HCT116 (cell line): ENCODE measurements around the gene SLMAP. TPM values are rescaled to one million over a fixed set of nuclear protein-coding genes. Genes with fewer than 3 reads are reported as not detected.

Experiments
- ATAC-seq: fragments of 200-7000 bp; cut with Tn5 transposase; 2 replicates; pipeline ENCODE4 v1.9.1; 2020; ENCODE audit warnings: mild to moderate bottlenecking, moderate library complexity
- BruUV-seq: library from RNA; stranded (reverse); fragments of 400-500 nt; replicated peaks from 2 replicates; lab custom pipeline; 2021; lab: Mats Ljungman, UMichigan
- CTCF ChIA-PET: fragments of 300-600 bp; sonication (Branson Sonifier 250); formaldehyde crosslinking; loops from one replicate; lab custom pipeline; 2021; ENCODE audit warnings: antibody characterized with exemption; lab: Charles Lee
- POLR2A ChIA-PET: fragments of 300-600, 350-600 bp; sonication (Branson Sonifier 250); formaldehyde crosslinking; loops from one replicate; lab custom pipeline; 2021; ENCODE audit warnings: antibody characterized with exemption; lab: Charles Lee
- RAD21 ChIA-PET, 2 experiments: fragments of 300-600 bp; sonication (Branson Sonifier 250); formaldehyde crosslinking; loops; one replicate each; lab custom pipeline; 2023; ENCODE audit warnings: low total read pairs in 2 of 2; ENCODE audit not compliant: uncharacterized antibody in 2 of 2, unreplicated experiment in 2 of 2, low non-redundant PET in 1 of 2; lab: Charles Lee
- DNase-seq: peaks from one replicate; pipeline ENCODE4 v3.0.0-alpha.2; 2010; ENCODE audit warnings: low read depth, low spot score
- H2AFZ ChIP-seq: fragments of 200-600 bp; shearing (Covaris generic), sonication (generic); 2 replicates; pipeline ENCODE4 v1.6.1; 2017; ENCODE audit warnings: low read depth, mixed run types, mixed read lengths, antibody characterized with exemption, low read length; ENCODE audit not compliant: poor library complexity, severe bottlenecking
- H3K27ac ChIP-seq: 2 replicates; pipeline ENCODE4 v1.5.1; 2012; ENCODE audit warnings: low read depth, low read length
- H3K27me3 ChIP-seq: fragments of 200-600 bp; sonication (generic); 2 replicates; pipeline ENCODE4 v1.6.1; 2016; ENCODE audit warnings: mixed run types, low read length, mixed read lengths; ENCODE audit not compliant: insufficient read depth
- H3K36me3 ChIP-seq, 2 experiments: fragments of 200-500 bp in 1 of 2; fragments of 200-600 bp in 1 of 2; sonication (Bioruptor generic) in 1 of 2; sonication (generic) in 1 of 2; 2 replicates each; pipeline versions ENCODE4 v1.5.1 to v1.6.1; 2014 to 2016; ENCODE audit warnings: low read length in 2 of 2, inconsistent platforms in 1 of 2, mixed read lengths in 1 of 2, mixed run types in 1 of 2; ENCODE audit not compliant: insufficient read depth in 2 of 2, control insufficient read depth in 1 of 2
- H3K4me1 ChIP-seq, 2 experiments: fragments of 200-600 bp in 1 of 2; sonication (generic) in 1 of 2; 2 replicates each; pipeline versions ENCODE4 v1.5.1 to v1.6.1; 2012 to 2017; ENCODE audit warnings: low read length in 2 of 2, inconsistent platforms in 1 of 2, mild to moderate bottlenecking in 1 of 2, mixed read lengths in 1 of 2, mixed run types in 1 of 2, moderate library complexity in 1 of 2; ENCODE audit not compliant: insufficient read depth in 2 of 2, control insufficient read depth in 1 of 2
- H3K4me2 ChIP-seq: fragments of 200-600 bp; sonication (generic); 2 replicates; pipeline ENCODE4 v1.6.1; 2017; ENCODE audit warnings: mixed run types, low read length, mixed read lengths
- H3K4me3 ChIP-seq, 2 experiments: fragments of 200-600 bp in 1 of 2; sonication (generic) in 1 of 2; replicated peaks in 1 of 2; 2 replicates each; pipeline ENCODE4 v1.5.1; 2011 to 2016; ENCODE audit warnings: low read length in 2 of 2, control low read depth in 1 of 2, low read depth in 1 of 2, mild to moderate bottlenecking in 1 of 2, mixed read lengths in 1 of 2, mixed run types in 1 of 2
- H3K79me2 ChIP-seq: fragments of 200-600 bp; sonication (generic); 2 replicates; pipeline ENCODE4 v1.6.1; 2017; ENCODE audit warnings: mild to moderate bottlenecking, mixed run types, low read length, moderate library complexity, mixed read lengths; ENCODE audit not compliant: insufficient read depth
- H3K9ac ChIP-seq: fragments of 200-600 bp; sonication (generic); 2 replicates; pipeline ENCODE4 v1.6.1; 2016; ENCODE audit warnings: low read length, mixed read lengths
- H3K9me2 ChIP-seq: fragments of 200-600 bp; sonication (generic), shearing (Covaris generic); 2 replicates; pipeline ENCODE4 v1.6.1; 2017; ENCODE audit warnings: mixed run types, mild to moderate bottlenecking, moderate library complexity; ENCODE audit not compliant: insufficient read depth
- H3K9me3 ChIP-seq, 2 experiments: fragments of 200-500 bp in 1 of 2; fragments of 200-600 bp in 1 of 2; sonication (Bioruptor generic) in 1 of 2; sonication (generic) in 1 of 2; 2 replicates each; pipeline ENCODE4 v1.6.1; 2014 to 2017; ENCODE audit warnings: low read length in 2 of 2, mixed read lengths in 2 of 2, inconsistent platforms in 1 of 2, low read depth in 1 of 2, mild to moderate bottlenecking in 1 of 2, mixed run types in 1 of 2, moderate library complexity in 1 of 2; ENCODE audit not compliant: control insufficient read depth in 1 of 2, insufficient read depth in 1 of 2
- H4K20me1 ChIP-seq: fragments of 200-600 bp; sonication (generic), shearing (Covaris generic); 2 replicates; pipeline ENCODE4 v1.6.1; 2017; ENCODE audit warnings: mixed run types, mild to moderate bottlenecking, moderate library complexity; ENCODE audit not compliant: insufficient read depth
- EZH2 ChIP-seq: fragments of 200-600 bp; sonication (generic); IDR thresholded peaks from 2 replicates; pipeline ENCODE4 v1.6.1; 2017; ENCODE audit warnings: antibody characterized with exemption, mixed run types
- SIN3A ChIP-seq: IDR thresholded peaks from 2 replicates; pipeline ENCODE4 v1.6.1; 2012; ENCODE audit warnings: low read depth
- TCF7L2 ChIP-seq: IDR thresholded peaks from 2 replicates; pipeline ENCODE4 v1.7.0; 2011; ENCODE audit warnings: borderline replicate concordance, inconsistent platforms; ENCODE audit not compliant: insufficient read depth, insufficient read length; ENCODE audit errors: extremely low read depth
- intact Hi-C: fragments of 100-400 bp; cut with micrococcal nuclease; formaldehyde crosslinking; loops from 2 replicates; pipeline ENCODE4 v1.10.0; 2022
- total RNA-seq: library from RNA; stranded (reverse); gene quantifications from one replicate; pipeline ENCODE4 v1.2.1, GENCODE V29; 2021; ENCODE audit not compliant: unreplicated experiment
- TF ChIP-seq, protein P1 (sequence below): IDR thresholded peaks from 2 replicates; pipeline ENCODE4 v1.6.1; 2011; ENCODE audit warnings: mild to moderate bottlenecking, low read length, moderate library complexity; ENCODE audit not compliant: insufficient replicate concordance; ENCODE audit errors: extremely low read depth
- TF ChIP-seq, protein P2 (sequence below): IDR thresholded peaks from 2 replicates; pipeline ENCODE4 v1.6.1; 2012

The SLMAP gene
- total RNA-seq, 1 experiment from 2014 or later, result 81.0 TPM

DNA sequence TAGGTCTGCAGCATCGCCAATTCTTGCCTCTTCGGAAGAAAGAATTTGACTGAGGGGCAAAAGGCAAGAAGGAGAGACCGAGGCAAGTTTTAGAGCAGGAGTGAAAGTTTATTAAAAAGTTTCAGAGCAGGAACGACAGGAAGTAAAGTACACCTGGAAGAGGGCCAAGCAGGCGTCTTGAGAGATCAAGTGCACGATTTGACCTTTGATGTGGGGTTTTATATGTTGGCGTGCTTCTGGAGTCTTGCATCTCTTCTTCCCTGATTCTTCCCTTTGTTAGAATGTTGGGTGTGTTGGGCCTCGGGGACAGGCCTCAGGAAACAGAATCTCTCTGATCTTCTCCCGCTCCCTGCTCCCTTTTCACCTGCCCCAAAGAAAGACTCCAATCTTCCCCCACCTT, 211.5 kb downstream of the SLMAP start:
- no TSS peak for BruUV-seq
- Histone ChIP-seq H2AFZ (no peak overlapping the region), H4K20me1 (no peaks in the 10 kb centered on the region), H3K27me3 (no peaks in the 10 kb centered on the region), H3K36me3 (no peaks in the 10 kb centered on the region), H3K4me1 (peaks cover 21 to 33% of the 10 kb centered on the region in 2 experiments), H3K9me2 (no peaks in the 10 kb centered on the region), H3K79me2 (no peaks in the 10 kb centered on the region)
- POLR2A ChIA-PET, result no interaction called here
- no peak for DNase-seq
- TF ChIP-seq TCF7L2 (peak; percentile 52), SIN3A (no peak)
- TF ChIP-seq, all 23 proteins: peak for 1
- Histone ChIP-seq H3K9me3 (no peaks in the 10 kb centered on the region), H3K9ac (no peak overlapping the region), H3K27ac (no peak overlapping the region), H3K4me3 (no peak overlapping the region), H3K4me2 (no peak overlapping the region)
- CTCF ChIA-PET, result no interaction called here
- no peak for ATAC-seq
- intact Hi-C loops, result loop anchor here (10.0 kb wide), 1 partner anchor 337 kb away; the partner anchor contains the start of genes HTD2 and RPP14
- RAD21 ChIA-PET, result no interaction called here

DNA sequence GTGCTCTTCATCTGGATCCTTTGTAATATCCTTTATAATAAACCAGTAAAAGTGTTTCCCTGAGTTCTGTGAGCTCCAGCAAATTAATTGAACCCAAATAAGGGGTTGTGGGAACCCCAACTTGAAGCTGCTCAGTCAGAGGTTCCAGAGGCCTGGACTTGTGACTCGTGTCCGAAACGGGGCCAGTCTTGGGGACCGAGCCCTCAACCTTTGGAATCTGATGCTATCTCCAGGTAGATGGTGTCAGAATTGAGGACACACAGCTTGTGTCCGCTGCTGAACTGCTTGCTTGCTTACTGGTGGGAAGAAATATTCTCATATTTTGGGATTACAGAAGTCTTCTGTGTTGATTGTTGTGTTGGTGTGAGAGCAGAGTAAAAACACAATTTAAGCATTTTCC, 212.4 kb downstream of the SLMAP start:
- DNase-seq (no peak), ATAC-seq (no peak)
- Histone ChIP-seq H3K27ac (no peak overlapping the region), H3K9ac (no peak overlapping the region), H3K36me3 (no peaks in the 10 kb centered on the region), H3K9me2 (no peaks in the 10 kb centered on the region), H3K79me2 (no peaks in the 10 kb centered on the region), H4K20me1 (no peaks in the 10 kb centered on the region), H3K4me2 (no peak overlapping the region), H3K9me3 (no peaks in the 10 kb centered on the region), H3K27me3 (no peaks in the 10 kb centered on the region), H2AFZ (no peak overlapping the region), H3K4me3 (no peak overlapping the region), H3K4me1 (peaks cover 28 to 42% of the 10 kb centered on the region in 2 experiments)
- no TSS peak for BruUV-seq
- POLR2A ChIA-PET, result no interaction called here
- CTCF ChIA-PET, result no interaction called here
- intact Hi-C loops, result loop anchor here (10.0 kb wide), 1 partner anchor 336 kb away; the partner anchor contains the start of genes HTD2 and RPP14
- RAD21 ChIA-PET, result no interaction called here
- no peak for TF ChIP-seq EZH2
- TF ChIP-seq, protein P1, sequence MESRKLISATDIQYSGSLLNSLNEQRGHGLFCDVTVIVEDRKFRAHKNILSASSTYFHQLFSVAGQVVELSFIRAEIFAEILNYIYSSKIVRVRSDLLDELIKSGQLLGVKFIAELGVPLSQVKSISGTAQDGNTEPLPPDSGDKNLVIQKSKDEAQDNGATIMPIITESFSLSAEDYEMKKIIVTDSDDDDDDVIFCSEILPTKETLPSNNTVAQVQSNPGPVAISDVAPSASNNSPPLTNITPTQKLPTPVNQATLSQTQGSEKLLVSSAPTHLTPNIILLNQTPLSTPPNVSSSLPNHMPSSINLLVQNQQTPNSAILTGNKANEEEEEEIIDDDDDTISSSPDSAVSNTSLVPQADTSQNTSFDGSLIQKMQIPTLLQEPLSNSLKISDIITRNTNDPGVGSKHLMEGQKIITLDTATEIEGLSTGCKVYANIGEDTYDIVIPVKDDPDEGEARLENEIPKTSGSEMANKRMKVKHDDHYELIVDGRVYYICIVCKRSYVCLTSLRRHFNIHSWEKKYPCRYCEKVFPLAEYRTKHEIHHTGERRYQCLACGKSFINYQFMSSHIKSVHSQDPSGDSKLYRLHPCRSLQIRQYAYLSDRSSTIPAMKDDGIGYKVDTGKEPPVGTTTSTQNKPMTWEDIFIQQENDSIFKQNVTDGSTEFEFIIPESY, result no peak
- TF ChIP-seq, protein P2, sequence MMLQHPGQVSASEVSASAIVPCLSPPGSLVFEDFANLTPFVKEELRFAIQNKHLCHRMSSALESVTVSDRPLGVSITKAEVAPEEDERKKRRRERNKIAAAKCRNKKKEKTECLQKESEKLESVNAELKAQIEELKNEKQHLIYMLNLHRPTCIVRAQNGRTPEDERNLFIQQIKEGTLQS, result no peak
